Uterus (tissue), 2 donors: Measurements from ENCODE around the gene IFI27.

Source experiments
- POLR2A ChIP-seq, 2 donors: fragments of 450-650 bp; IDR thresholded peaks; one replicate each; pipeline ENCODE4 v1.6.1; 2016; ENCODE audit warnings: antibody characterized with exemption in 2 of 2, mild to moderate bottlenecking in 1 of 2, moderate library complexity in 1 of 2
- TF ChIP-seq, protein P1 (sequence below), 4 experiments: fragments of 200-600 bp in 2 of 4; fragments of 450-650 bp in 2 of 4; sonication (generic) in 2 of 4; IDR thresholded peaks; one replicate each; pipeline ENCODE4 v1.5.1; 2016 to 2019; ENCODE audit warnings: antibody characterized with exemption in 4 of 4, mild to moderate bottlenecking in 2 of 4, moderate library complexity in 1 of 4

DNA sequence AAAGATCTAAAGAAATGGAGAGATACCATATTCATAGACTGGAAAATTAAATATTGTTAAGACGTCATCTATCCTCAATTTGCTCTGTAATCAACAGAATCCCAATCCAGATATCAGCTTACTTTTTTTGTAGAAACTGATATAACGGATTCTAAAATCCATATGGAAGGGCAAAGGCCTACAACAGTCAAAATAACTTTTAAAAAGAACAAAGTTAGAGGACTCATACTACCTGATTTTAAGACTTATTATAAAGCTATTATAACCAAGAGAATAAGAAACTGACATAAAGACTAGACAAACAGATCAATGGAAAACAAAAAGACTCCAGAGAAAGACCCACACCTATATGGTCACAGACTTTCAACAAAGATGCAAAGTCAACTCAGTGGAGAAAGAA lies 35.5 kb upstream of the IFI27 start:
- TF ChIP-seq, protein P1, sequence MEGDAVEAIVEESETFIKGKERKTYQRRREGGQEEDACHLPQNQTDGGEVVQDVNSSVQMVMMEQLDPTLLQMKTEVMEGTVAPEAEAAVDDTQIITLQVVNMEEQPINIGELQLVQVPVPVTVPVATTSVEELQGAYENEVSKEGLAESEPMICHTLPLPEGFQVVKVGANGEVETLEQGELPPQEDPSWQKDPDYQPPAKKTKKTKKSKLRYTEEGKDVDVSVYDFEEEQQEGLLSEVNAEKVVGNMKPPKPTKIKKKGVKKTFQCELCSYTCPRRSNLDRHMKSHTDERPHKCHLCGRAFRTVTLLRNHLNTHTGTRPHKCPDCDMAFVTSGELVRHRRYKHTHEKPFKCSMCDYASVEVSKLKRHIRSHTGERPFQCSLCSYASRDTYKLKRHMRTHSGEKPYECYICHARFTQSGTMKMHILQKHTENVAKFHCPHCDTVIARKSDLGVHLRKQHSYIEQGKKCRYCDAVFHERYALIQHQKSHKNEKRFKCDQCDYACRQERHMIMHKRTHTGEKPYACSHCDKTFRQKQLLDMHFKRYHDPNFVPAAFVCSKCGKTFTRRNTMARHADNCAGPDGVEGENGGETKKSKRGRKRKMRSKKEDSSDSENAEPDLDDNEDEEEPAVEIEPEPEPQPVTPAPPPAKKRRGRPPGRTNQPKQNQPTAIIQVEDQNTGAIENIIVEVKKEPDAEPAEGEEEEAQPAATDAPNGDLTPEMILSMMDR (IDR thresholded peaks at IDR 0.05): no peak
- no peak for TF ChIP-seq POLR2A (IDR thresholded peaks at IDR 0.05)
